ENCODE data around the gene RAD51D. TPM values are rescaled to one million over a fixed set of nuclear protein-coding genes. Genes with fewer than 3 reads are reported as not detected.

RAD51D gene
- total RNA-seq, 4 donors from 2014 or later: 2.8 to 5.9 (median 3.8) TPM

DNA sequence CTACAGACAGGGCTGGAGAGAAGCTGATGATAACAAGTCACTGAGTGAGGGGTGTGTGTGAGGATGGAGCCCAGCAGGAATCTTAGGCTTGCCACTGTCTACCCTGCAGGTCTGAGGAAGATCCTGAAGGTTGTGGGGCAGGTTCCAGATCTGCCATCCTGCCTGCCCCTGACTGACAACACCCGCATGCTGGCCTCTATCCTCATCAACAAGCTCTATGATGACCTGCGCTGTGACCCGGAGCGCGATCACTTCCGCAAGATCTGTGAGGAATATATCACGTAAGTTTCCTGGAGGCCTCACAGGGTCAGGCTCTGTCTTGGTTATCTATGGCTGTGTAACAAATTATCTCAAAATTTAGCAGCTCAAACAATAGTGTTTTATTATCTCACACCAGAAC, 44.2 kb upstream of the RAD51D start:
- intact Hi-C loops (cut with DNase I; ENCODE audit: low total_unique reads): no loop called here
- TF ChIP-seq POLR2A (IDR thresholded peaks at IDR 0.05): no peak
- TF ChIP-seq, protein P1, sequence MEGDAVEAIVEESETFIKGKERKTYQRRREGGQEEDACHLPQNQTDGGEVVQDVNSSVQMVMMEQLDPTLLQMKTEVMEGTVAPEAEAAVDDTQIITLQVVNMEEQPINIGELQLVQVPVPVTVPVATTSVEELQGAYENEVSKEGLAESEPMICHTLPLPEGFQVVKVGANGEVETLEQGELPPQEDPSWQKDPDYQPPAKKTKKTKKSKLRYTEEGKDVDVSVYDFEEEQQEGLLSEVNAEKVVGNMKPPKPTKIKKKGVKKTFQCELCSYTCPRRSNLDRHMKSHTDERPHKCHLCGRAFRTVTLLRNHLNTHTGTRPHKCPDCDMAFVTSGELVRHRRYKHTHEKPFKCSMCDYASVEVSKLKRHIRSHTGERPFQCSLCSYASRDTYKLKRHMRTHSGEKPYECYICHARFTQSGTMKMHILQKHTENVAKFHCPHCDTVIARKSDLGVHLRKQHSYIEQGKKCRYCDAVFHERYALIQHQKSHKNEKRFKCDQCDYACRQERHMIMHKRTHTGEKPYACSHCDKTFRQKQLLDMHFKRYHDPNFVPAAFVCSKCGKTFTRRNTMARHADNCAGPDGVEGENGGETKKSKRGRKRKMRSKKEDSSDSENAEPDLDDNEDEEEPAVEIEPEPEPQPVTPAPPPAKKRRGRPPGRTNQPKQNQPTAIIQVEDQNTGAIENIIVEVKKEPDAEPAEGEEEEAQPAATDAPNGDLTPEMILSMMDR (IDR thresholded peaks at IDR 0.05): no peak

GRCh38 chr17:35162755-35163154, 43.1 kb upstream of the RAD51D start:
- 64 to 82% methylated on average over 4 of the region's 4 CpGs for WGBS, 2 donors
- no peak for DNase-seq (ENCODE audit: low spot score in 2 of 2)
- intact Hi-C loops (cut with DNase I; ENCODE audit: low total_unique reads): no loop called here
- no peak overlapping the region for H3K4me3 ChIP-seq (ENCODE audit: low read depth, poor library complexity, severe bottlenecking)
- TF ChIP-seq, protein P1 (IDR thresholded peaks at IDR 0.05): no peak
- no peak for TF ChIP-seq POLR2A (IDR thresholded peaks at IDR 0.05)

More for the DNA sequence above, 44.2 kb upstream of the RAD51D start:
- DNase-seq (ENCODE audit: low spot score in 2 of 2): no peak
- WGBS, 2 donors: 99 to 100% methylated on average over 7 of the region's 7 CpGs
- H3K4me3 ChIP-seq (ENCODE audit: low read depth, poor library complexity, severe bottlenecking): no peak overlapping the region

GRCh38 chr17:35161281-35161761, 41.7 kb upstream of the RAD51D start:
- no peak for DNase-seq (ENCODE audit: low spot score in 2 of 2)
- H3K4me3 ChIP-seq (ENCODE audit: low read depth, poor library complexity, severe bottlenecking): no peak overlapping the region
- intact Hi-C loops (cut with DNase I; ENCODE audit: low total_unique reads): no loop called here
- WGBS, 2 donors: 66 to 68% methylated on average over 3 of the region's 3 CpGs
- TF ChIP-seq POLR2A (IDR thresholded peaks at IDR 0.05): no peak
- TF ChIP-seq, protein P1 (IDR thresholded peaks at IDR 0.05): no peak

- 61 to 62% methylated on average over 13 of the region's 13 CpGs for WGBS, 2 donors
- TF ChIP-seq, protein P1 (IDR thresholded peaks at IDR 0.05): no peak
- no peak for TF ChIP-seq POLR2A (IDR thresholded peaks at IDR 0.05)
- DNase-seq (ENCODE audit: low spot score in 2 of 2): no peak
- intact Hi-C loops (cut with DNase I; ENCODE audit: low total_unique reads): no loop called here
- H3K4me3 ChIP-seq (ENCODE audit: low read depth, poor library complexity, severe bottlenecking): no peak overlapping the region
Observed at GRCh38 chr17:35160354-35161201, 40.9 kb upstream of the RAD51D start.

- DNase-seq (ENCODE audit: low spot score in 2 of 2): no peak
- 55 to 69% methylated on average over 2 of the region's 2 CpGs for WGBS, 2 donors
- TF ChIP-seq, protein P1 (IDR thresholded peaks at IDR 0.05): no peak
- no peak for TF ChIP-seq POLR2A (IDR thresholded peaks at IDR 0.05)
- intact Hi-C loops (cut with DNase I; ENCODE audit: low total_unique reads): no loop called here
- H3K4me3 ChIP-seq (ENCODE audit: low read depth, poor library complexity, severe bottlenecking): no peak overlapping the region
Observed at GRCh38 chr17:35159940-35160339, 40.3 kb upstream of the RAD51D start.
